Activated CD4-positive, alpha-beta memory T cell treated with anti-CD3 and anti-CD28 coated beads for 36 hours (primary cell): ENCODE data around the gene TPSAB1. TPM values are rescaled to one million over a fixed set of nuclear protein-coding genes. Genes with fewer than 3 reads are reported as not detected.
"Not testable (repeated sequence)": the region's sequence is repeated elsewhere in the genome, so short reads cannot be mapped to it uniquely, and the experiment has no call there.

Experiments
- CTCF ChIA-PET: fragments of 350-600 bp; sonication (Branson Sonifier 250); formaldehyde crosslinking; loops from one replicate; lab custom pipeline; 2021; ENCODE audit warnings: antibody characterized with exemption, inconsistent platforms; lab: Charles Lee
- POLR2A ChIA-PET: fragments of 350-600 bp; sonication (Branson Sonifier 250); formaldehyde crosslinking; loops from one replicate; lab custom pipeline; 2021; ENCODE audit warnings: antibody characterized with exemption; lab: Charles Lee
- DNase-seq: peaks from one replicate; pipeline ENCODE4 v3.0.0-alpha.2; 2020
- H3K27ac Mint-ChIP-seq: one replicate; pipeline ENCODE4 v1.8.0; 2021; ENCODE audit warnings: mixed read lengths
- H3K27me3 Mint-ChIP-seq: one replicate; pipeline ENCODE4 v1.8.0; 2021; ENCODE audit warnings: mixed read lengths
- H3K36me3 Mint-ChIP-seq: one replicate; pipeline ENCODE4 v1.8.0; 2021; ENCODE audit warnings: mixed read lengths
- H3K4me1 Mint-ChIP-seq: one replicate; pipeline ENCODE4 v1.8.0; 2021; ENCODE audit warnings: low read depth, mixed read lengths
- H3K4me3 Mint-ChIP-seq: one replicate; pipeline ENCODE4 v1.8.0; 2021; ENCODE audit warnings: mild to moderate bottlenecking, mixed read lengths
- H3K9me3 Mint-ChIP-seq: one replicate; pipeline ENCODE4 v1.8.0; 2021; ENCODE audit warnings: mixed read lengths
- intact Hi-C: fragments of 100-400 bp; cut with micrococcal nuclease; formaldehyde crosslinking; loops from one replicate; pipeline ENCODE4 v1.15.1; 2023
- total RNA-seq, 2 experiments: library from RNA; stranded (reverse); gene quantifications; one replicate each; pipeline ENCODE4 v1.2.3, GENCODE V29; 2021

TPSAB1 gene
- not detected for total RNA-seq

GRCh38 chr16:1240436-1240835 is at the start of gene TPSAB1:
Gene TPSAB1, plus strand, starts transcription at chr16:1240705. Its CDS starts 234 bp downstream, at chr16:1240939.
- H3K36me3 Mint-ChIP-seq, H3K27me3 Mint-ChIP-seq, POLR2A ChIA-PET, H3K27ac Mint-ChIP-seq, DNase-seq, intact Hi-C loops, H3K9me3 Mint-ChIP-seq, H3K4me1 Mint-ChIP-seq, H3K4me3 Mint-ChIP-seq, CTCF ChIA-PET: not testable (repeated sequence)

- DNase-seq, POLR2A ChIA-PET, H3K36me3 Mint-ChIP-seq, H3K4me1 Mint-ChIP-seq, H3K27me3 Mint-ChIP-seq, H3K27ac Mint-ChIP-seq, H3K4me3 Mint-ChIP-seq, intact Hi-C loops, CTCF ChIA-PET, H3K9me3 Mint-ChIP-seq: not testable (repeated sequence)
Observed at GRCh38 chr16:1190789-1191188, 49.7 kb upstream of the TPSAB1 start.

GRCh38 chr16:1192384-1193073 is 48.0 kb upstream of the TPSAB1 start:
- Mint-ChIP-seq H3K36me3 (no peaks in the 10 kb centered on the region), H3K4me1 (no peaks in the 10 kb centered on the region), H3K9me3 (no peaks in the 10 kb centered on the region), H3K27me3 (peaks cover 3% of the 10 kb centered on the region), H3K4me3 (no peak overlapping the region), H3K27ac (no peak overlapping the region)
- ChIA-PET POLR2A (no interaction called here), CTCF (no interaction called here)
- intact Hi-C loops, result no loop called here
- DNase-seq, result no peak

- no peaks in the 10 kb centered on the region for H3K36me3 Mint-ChIP-seq
Observed at GRCh38 chr16:1193143-1193824, 47.2 kb upstream of the TPSAB1 start.

GRCh38 chr16:1193825-1194581 is 46.5 kb upstream of the TPSAB1 start:
- no peaks in the 10 kb centered on the region for H3K4me1 Mint-ChIP-seq
- H3K27me3 Mint-ChIP-seq, result peaks cover 3% of the 10 kb centered on the region
- ChIA-PET CTCF (interaction anchor here (1.0 to 1.4 kb wide), 3 partner anchors 88 to 137 kb away, joined by 3 to 4 read pairs (median 4); no protein-coding TSS in a partner anchor), POLR2A (no interaction called here)
- no peak for DNase-seq
- no peaks in the 10 kb centered on the region for H3K36me3 Mint-ChIP-seq
- H3K4me3 Mint-ChIP-seq, result no peak overlapping the region
- no peaks in the 10 kb centered on the region for H3K9me3 Mint-ChIP-seq
- intact Hi-C loops, result loop anchor here (1.0 kb wide), 1 partner anchor 88 kb away; no protein-coding TSS in a partner anchor
- no peak overlapping the region for H3K27ac Mint-ChIP-seq

More at GRCh38 chr16:1193143-1193824, 47.2 kb upstream of the TPSAB1 start:
- POLR2A ChIA-PET, result no interaction called here
- no peaks in the 10 kb centered on the region for H3K9me3 Mint-ChIP-seq
- no peak for DNase-seq
- H3K4me3 Mint-ChIP-seq, result no peak overlapping the region
- no peak overlapping the region for H3K27ac Mint-ChIP-seq
- intact Hi-C loops, result no loop called here
- peaks cover 3% of the 10 kb centered on the region for H3K27me3 Mint-ChIP-seq
- CTCF ChIA-PET, result no interaction called here
- no peaks in the 10 kb centered on the region for H3K4me1 Mint-ChIP-seq

- CTCF ChIA-PET, result interaction anchor here (1.0 to 1.4 kb wide), 3 partner anchors 89 to 138 kb away, joined by 3 to 4 read pairs (median 4); no protein-coding TSS in a partner anchor
- H3K27ac Mint-ChIP-seq, result no peak overlapping the region
- POLR2A ChIA-PET, result no interaction called here
- intact Hi-C loops, result loop anchor here (1.0 kb wide), 1 partner anchor 89 kb away; no protein-coding TSS in a partner anchor
- no peaks in the 10 kb centered on the region for H3K9me3 Mint-ChIP-seq
- H3K36me3 Mint-ChIP-seq, result no peaks in the 10 kb centered on the region
- no peak overlapping the region for H3K4me3 Mint-ChIP-seq
- DNase-seq, result peak; percentile 19
- H3K4me1 Mint-ChIP-seq, result no peaks in the 10 kb centered on the region
- peaks cover 3% of the 10 kb centered on the region for H3K27me3 Mint-ChIP-seq
Observed at GRCh38 chr16:1194665-1195392, 45.7 kb upstream of the TPSAB1 start.

GRCh38 chr16:1195393-1195666 is 45.2 kb upstream of the TPSAB1 start:
- CTCF ChIA-PET, result interaction anchor here (1.4 kb wide), 1 partner anchor 92 kb away, joined by 4 read pairs; no protein-coding TSS in a partner anchor
- DNase-seq, result no peak
- H3K36me3 Mint-ChIP-seq, result no peaks in the 10 kb centered on the region
- intact Hi-C loops, result no loop called here
- peaks cover 3% of the 10 kb centered on the region for H3K27me3 Mint-ChIP-seq
- H3K9me3 Mint-ChIP-seq, result no peaks in the 10 kb centered on the region
- no peak overlapping the region for H3K4me3 Mint-ChIP-seq
- no peaks in the 10 kb centered on the region for H3K4me1 Mint-ChIP-seq
- POLR2A ChIA-PET, result no interaction called here
- H3K27ac Mint-ChIP-seq, result no peak overlapping the region

- ChIA-PET CTCF (no interaction called here), POLR2A (interaction anchor here (0.6 kb wide), 1 partner anchor 263 kb away, joined by 4 read pairs; no protein-coding TSS in a partner anchor)
- intact Hi-C loops, result no loop called here
- Mint-ChIP-seq H3K9me3 (no peaks in the 10 kb centered on the region), H3K27me3 (peaks cover 3% of the 10 kb centered on the region), H3K27ac (no peak overlapping the region), H3K4me3 (no peak overlapping the region), H3K4me1 (no peaks in the 10 kb centered on the region), H3K36me3 (no peaks in the 10 kb centered on the region)
- DNase-seq, result no peak
Observed at GRCh38 chr16:1196494-1196893, 44.0 kb upstream of the TPSAB1 start.

- POLR2A ChIA-PET, result no interaction called here
- peaks cover 3% of the 10 kb centered on the region for H3K27me3 Mint-ChIP-seq
- no peaks in the 10 kb centered on the region for H3K9me3 Mint-ChIP-seq
- no peaks in the 10 kb centered on the region for H3K4me1 Mint-ChIP-seq
- intact Hi-C loops, result no loop called here
- no peaks in the 10 kb centered on the region for H3K36me3 Mint-ChIP-seq
- DNase-seq, result no peak
- CTCF ChIA-PET, result no interaction called here
- H3K4me3 Mint-ChIP-seq, result no peak overlapping the region
- H3K27ac Mint-ChIP-seq, result no peak overlapping the region
Observed at GRCh38 chr16:1197237-1197866, 43.2 kb upstream of the TPSAB1 start.

GRCh38 chr16:1198194-1198593 is 42.3 kb upstream of the TPSAB1 start:
- no peak overlapping the region for H3K27ac Mint-ChIP-seq
- H3K4me3 Mint-ChIP-seq, result no peak overlapping the region
- H3K9me3 Mint-ChIP-seq, result no peaks in the 10 kb centered on the region
- no peak for DNase-seq
- ChIA-PET CTCF (no interaction called here), POLR2A (no interaction called here)
- no peaks in the 10 kb centered on the region for H3K4me1 Mint-ChIP-seq
- intact Hi-C loops, result no loop called here
- no peaks in the 10 kb centered on the region for H3K36me3 Mint-ChIP-seq
- peaks cover 3% of the 10 kb centered on the region for H3K27me3 Mint-ChIP-seq

- intact Hi-C loops, H3K27me3 Mint-ChIP-seq, DNase-seq, H3K36me3 Mint-ChIP-seq, CTCF ChIA-PET, H3K9me3 Mint-ChIP-seq, H3K27ac Mint-ChIP-seq, H3K4me3 Mint-ChIP-seq, POLR2A ChIA-PET, H3K4me1 Mint-ChIP-seq: not testable (repeated sequence)
Observed at GRCh38 chr16:1198671-1199346, 41.7 kb upstream of the TPSAB1 start.
